Liver (tissue), 9 donors: Measurements from ENCODE around the gene PKD1L1. TPM values are rescaled to one million over a fixed set of nuclear protein-coding genes. Genes with fewer than 3 reads are reported as not detected.

Experiments
- DNase-seq: peaks from one replicate; pipeline ENCODE4 v3.0.0-alpha.2; 2017; ENCODE audit warnings: low spot score
- H3K27ac ChIP-seq, 2 donors: one replicate each; pipeline ENCODE4 v1.7.0; 2013; ENCODE audit warnings: inconsistent platforms in 2 of 2, low read length in 2 of 2, control low read depth in 1 of 2, low read depth in 1 of 2, mild to moderate bottlenecking in 1 of 2
- H3K27me3 ChIP-seq, 4 donors: one replicate each; pipeline versions ENCODE4 v1.6.1 to v1.7.0; 2013; ENCODE audit warnings: low read length in 3 of 4, inconsistent platforms in 1 of 4, mild to moderate bottlenecking in 1 of 4, moderate library complexity in 1 of 4; ENCODE audit not compliant: control insufficient read depth in 4 of 4, insufficient read depth in 4 of 4
- H3K36me3 ChIP-seq, 4 donors: one replicate each; pipeline versions ENCODE4 v1.6.1 to v1.7.0; 2013; ENCODE audit warnings: low read length in 3 of 4, mild to moderate bottlenecking in 3 of 4, low read depth in 1 of 4, moderate library complexity in 1 of 4; ENCODE audit not compliant: control insufficient read depth in 4 of 4, insufficient read depth in 3 of 4
- H3K4me1 ChIP-seq, 4 donors: one replicate each; pipeline versions ENCODE4 v1.6.1 to v1.7.0; 2013; ENCODE audit warnings: low read length in 3 of 4, mild to moderate bottlenecking in 3 of 4, moderate library complexity in 1 of 4; ENCODE audit not compliant: control insufficient read depth in 4 of 4, insufficient read depth in 4 of 4
- H3K4me3 ChIP-seq, 3 donors: one replicate each; pipeline versions ENCODE4 v1.6.1 to v1.7.0; 2013; ENCODE audit warnings: low read length in 3 of 3, control low read depth in 1 of 3, low read depth in 1 of 3, mild to moderate bottlenecking in 1 of 3
- H3K9ac ChIP-seq, 2 donors: one replicate each; pipeline ENCODE4 v1.7.0; 2013; ENCODE audit warnings: low read length in 2 of 2, mild to moderate bottlenecking in 2 of 2, moderate library complexity in 2 of 2, control low read depth in 1 of 2, low read depth in 1 of 2
- H3K9me3 ChIP-seq, 4 donors: one replicate each; pipeline versions ENCODE4 v1.6.1 to v1.7.0; 2013; ENCODE audit warnings: low read length in 3 of 4; ENCODE audit not compliant: control insufficient read depth in 4 of 4
- ATF3 ChIP-seq: IDR thresholded peaks from 2 replicates; pipeline ENCODE4 v1.6.1; 2016; ENCODE audit warnings: antibody characterized with exemption
- EGR1 ChIP-seq, 2 donors: IDR thresholded peaks; 2 replicates each; pipeline ENCODE4 v1.6.1; 2016 to 2018; ENCODE audit warnings: antibody characterized with exemption in 2 of 2, low read depth in 2 of 2
- FOXA1 ChIP-seq: IDR thresholded peaks from 2 replicates; pipeline ENCODE4 v1.6.1; 2016; ENCODE audit warnings: antibody characterized with exemption
- FOXA2 ChIP-seq: IDR thresholded peaks from 2 replicates; pipeline ENCODE4 v1.6.1; 2016; ENCODE audit warnings: antibody characterized with exemption
- GABPA ChIP-seq, 2 donors: IDR thresholded peaks in 1 of 2; conservative IDR thresholded peaks in 1 of 2; 2 replicates each; pipeline ENCODE4 v1.6.1; 2016; ENCODE audit warnings: antibody characterized with exemption in 2 of 2, mild to moderate bottlenecking in 1 of 2, moderate library complexity in 1 of 2
- HNF4A ChIP-seq, 2 donors: conservative IDR thresholded peaks; 2 replicates each; pipeline ENCODE4 v1.6.1; 2016; ENCODE audit warnings: antibody characterized with exemption in 2 of 2, mild to moderate bottlenecking in 2 of 2
- HNF4G ChIP-seq: IDR thresholded peaks from 2 replicates; pipeline ENCODE4 v1.6.1; 2016; ENCODE audit warnings: antibody characterized with exemption
- JUND ChIP-seq, 2 donors: IDR thresholded peaks; 2 replicates each; pipeline ENCODE4 v1.6.1; 2016; ENCODE audit warnings: antibody characterized with exemption in 2 of 2
- NR2F2 ChIP-seq: IDR thresholded peaks from 2 replicates; pipeline ENCODE4 v1.6.1; 2016; ENCODE audit warnings: antibody characterized with exemption
- RAD21 ChIP-seq, 2 donors: IDR thresholded peaks; 2 replicates each; pipeline ENCODE4 v1.6.1; 2016; ENCODE audit warnings: antibody characterized with exemption in 2 of 2, mild to moderate bottlenecking in 2 of 2
- SP1 ChIP-seq: IDR thresholded peaks from 2 replicates; pipeline ENCODE4 v1.6.1; 2018; ENCODE audit warnings: antibody characterized with exemption, mild to moderate bottlenecking
- TAF1 ChIP-seq: conservative IDR thresholded peaks from 2 replicates; pipeline ENCODE4 v1.6.1; 2016; ENCODE audit warnings: antibody characterized with exemption, mild to moderate bottlenecking
- YY1 ChIP-seq: IDR thresholded peaks from 2 replicates; pipeline ENCODE4 v1.6.1; 2016; ENCODE audit warnings: antibody characterized with exemption, mild to moderate bottlenecking
- WGBS: extraction: QIAGEN DNeasy Blood & Tissue Kit; methylation state at CpG from one replicate; pipeline ENCODE4 v1.1.7; 2013; 5-methylcytosine and 5-hydroxymethylcytosine counted together
- polyA plus RNA-seq, 2 donors: library from polyadenylated mRNA; stranded (reverse) in 1 of 2; unstranded in 1 of 2; fragments of 200-250 nt in 1 of 2; fragments of >200 nt in 1 of 2; fragmentation: Nextera tagmentation in 1 of 2; extraction: Ambion mirVana in 1 of 2; gene quantifications; one replicate each; pipeline versions ENCODE4 v1.2.1 to v1.2.3, GENCODE V29; 2013 to 2015
- total RNA-seq, 2 donors: library from RNA; depleted of rRNA; stranded (reverse); fragments of >200 nt; gene quantifications; one replicate each; pipeline ENCODE4 v1.2.3, GENCODE V29; 2014
- TF ChIP-seq, protein P1 (sequence below): IDR thresholded peaks from 2 replicates; pipeline ENCODE4 v1.6.1; 2016; ENCODE audit warnings: antibody characterized with exemption
- TF ChIP-seq, protein P2 (sequence below): fragments of 150-350 bp; IDR thresholded peaks from 2 replicates; pipeline ENCODE4 v1.5.1; 2017; ENCODE audit warnings: improper control_type of control experiment, low read depth, low read length; ENCODE audit not compliant: missing input control
- TF ChIP-seq, protein P3 (sequence below): IDR thresholded peaks from 2 replicates; pipeline ENCODE4 v1.6.1; 2016; ENCODE audit warnings: antibody characterized with exemption, mild to moderate bottlenecking
- TF ChIP-seq, protein P4 (sequence below): IDR thresholded peaks from 2 replicates; pipeline ENCODE4 v1.6.1; 2016; ENCODE audit warnings: antibody characterized with exemption
- donor health status: healthy.
- donor health status: healthy.
- donor health status: healthy.
- donor health status: healthy.
- donor health status: healthy.

The PKD1L1 gene
- total and polyA plus RNA-seq, 4 donors, result 0.08 to 0.25 (median 0.11) TPM

GRCh38 chr7:47735431-47736345 lies 212.6 kb downstream of the PKD1L1 start:
- TF ChIP-seq SP1, result no peak
- no peak for TF ChIP-seq NR2F2
- TF ChIP-seq, protein P1, sequence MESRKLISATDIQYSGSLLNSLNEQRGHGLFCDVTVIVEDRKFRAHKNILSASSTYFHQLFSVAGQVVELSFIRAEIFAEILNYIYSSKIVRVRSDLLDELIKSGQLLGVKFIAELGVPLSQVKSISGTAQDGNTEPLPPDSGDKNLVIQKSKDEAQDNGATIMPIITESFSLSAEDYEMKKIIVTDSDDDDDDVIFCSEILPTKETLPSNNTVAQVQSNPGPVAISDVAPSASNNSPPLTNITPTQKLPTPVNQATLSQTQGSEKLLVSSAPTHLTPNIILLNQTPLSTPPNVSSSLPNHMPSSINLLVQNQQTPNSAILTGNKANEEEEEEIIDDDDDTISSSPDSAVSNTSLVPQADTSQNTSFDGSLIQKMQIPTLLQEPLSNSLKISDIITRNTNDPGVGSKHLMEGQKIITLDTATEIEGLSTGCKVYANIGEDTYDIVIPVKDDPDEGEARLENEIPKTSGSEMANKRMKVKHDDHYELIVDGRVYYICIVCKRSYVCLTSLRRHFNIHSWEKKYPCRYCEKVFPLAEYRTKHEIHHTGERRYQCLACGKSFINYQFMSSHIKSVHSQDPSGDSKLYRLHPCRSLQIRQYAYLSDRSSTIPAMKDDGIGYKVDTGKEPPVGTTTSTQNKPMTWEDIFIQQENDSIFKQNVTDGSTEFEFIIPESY, result no peak
- TF ChIP-seq RAD21 (IDR thresholded peaks at IDR 0.05), result no peak
- no peak for TF ChIP-seq EGR1 (IDR thresholded peaks at IDR 0.05; ENCODE audit: low read depth in 2 of 2)
- no peak for TF ChIP-seq GABPA (IDR thresholded peaks at IDR 0.05 in 1 of 2, conservative IDR thresholded peaks at IDR 0.05 in 1 of 2)
- TF ChIP-seq HNF4A (conservative IDR thresholded peaks at IDR 0.05), result no peak
- TF ChIP-seq JUND (IDR thresholded peaks at IDR 0.05), result no peak
- TF ChIP-seq TAF1, result no peak
- no peak for TF ChIP-seq YY1
- no peak for TF ChIP-seq ATF3
- TF ChIP-seq HNF4G, result no peak
- TF ChIP-seq FOXA1, result no peak
- TF ChIP-seq, protein P2, sequence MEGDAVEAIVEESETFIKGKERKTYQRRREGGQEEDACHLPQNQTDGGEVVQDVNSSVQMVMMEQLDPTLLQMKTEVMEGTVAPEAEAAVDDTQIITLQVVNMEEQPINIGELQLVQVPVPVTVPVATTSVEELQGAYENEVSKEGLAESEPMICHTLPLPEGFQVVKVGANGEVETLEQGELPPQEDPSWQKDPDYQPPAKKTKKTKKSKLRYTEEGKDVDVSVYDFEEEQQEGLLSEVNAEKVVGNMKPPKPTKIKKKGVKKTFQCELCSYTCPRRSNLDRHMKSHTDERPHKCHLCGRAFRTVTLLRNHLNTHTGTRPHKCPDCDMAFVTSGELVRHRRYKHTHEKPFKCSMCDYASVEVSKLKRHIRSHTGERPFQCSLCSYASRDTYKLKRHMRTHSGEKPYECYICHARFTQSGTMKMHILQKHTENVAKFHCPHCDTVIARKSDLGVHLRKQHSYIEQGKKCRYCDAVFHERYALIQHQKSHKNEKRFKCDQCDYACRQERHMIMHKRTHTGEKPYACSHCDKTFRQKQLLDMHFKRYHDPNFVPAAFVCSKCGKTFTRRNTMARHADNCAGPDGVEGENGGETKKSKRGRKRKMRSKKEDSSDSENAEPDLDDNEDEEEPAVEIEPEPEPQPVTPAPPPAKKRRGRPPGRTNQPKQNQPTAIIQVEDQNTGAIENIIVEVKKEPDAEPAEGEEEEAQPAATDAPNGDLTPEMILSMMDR, result no peak
- TF ChIP-seq, protein P3, sequence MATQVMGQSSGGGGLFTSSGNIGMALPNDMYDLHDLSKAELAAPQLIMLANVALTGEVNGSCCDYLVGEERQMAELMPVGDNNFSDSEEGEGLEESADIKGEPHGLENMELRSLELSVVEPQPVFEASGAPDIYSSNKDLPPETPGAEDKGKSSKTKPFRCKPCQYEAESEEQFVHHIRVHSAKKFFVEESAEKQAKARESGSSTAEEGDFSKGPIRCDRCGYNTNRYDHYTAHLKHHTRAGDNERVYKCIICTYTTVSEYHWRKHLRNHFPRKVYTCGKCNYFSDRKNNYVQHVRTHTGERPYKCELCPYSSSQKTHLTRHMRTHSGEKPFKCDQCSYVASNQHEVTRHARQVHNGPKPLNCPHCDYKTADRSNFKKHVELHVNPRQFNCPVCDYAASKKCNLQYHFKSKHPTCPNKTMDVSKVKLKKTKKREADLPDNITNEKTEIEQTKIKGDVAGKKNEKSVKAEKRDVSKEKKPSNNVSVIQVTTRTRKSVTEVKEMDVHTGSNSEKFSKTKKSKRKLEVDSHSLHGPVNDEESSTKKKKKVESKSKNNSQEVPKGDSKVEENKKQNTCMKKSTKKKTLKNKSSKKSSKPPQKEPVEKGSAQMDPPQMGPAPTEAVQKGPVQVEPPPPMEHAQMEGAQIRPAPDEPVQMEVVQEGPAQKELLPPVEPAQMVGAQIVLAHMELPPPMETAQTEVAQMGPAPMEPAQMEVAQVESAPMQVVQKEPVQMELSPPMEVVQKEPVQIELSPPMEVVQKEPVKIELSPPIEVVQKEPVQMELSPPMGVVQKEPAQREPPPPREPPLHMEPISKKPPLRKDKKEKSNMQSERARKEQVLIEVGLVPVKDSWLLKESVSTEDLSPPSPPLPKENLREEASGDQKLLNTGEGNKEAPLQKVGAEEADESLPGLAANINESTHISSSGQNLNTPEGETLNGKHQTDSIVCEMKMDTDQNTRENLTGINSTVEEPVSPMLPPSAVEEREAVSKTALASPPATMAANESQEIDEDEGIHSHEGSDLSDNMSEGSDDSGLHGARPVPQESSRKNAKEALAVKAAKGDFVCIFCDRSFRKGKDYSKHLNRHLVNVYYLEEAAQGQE, result no peak
- no peak for TF ChIP-seq FOXA2
- TF ChIP-seq, protein P4, sequence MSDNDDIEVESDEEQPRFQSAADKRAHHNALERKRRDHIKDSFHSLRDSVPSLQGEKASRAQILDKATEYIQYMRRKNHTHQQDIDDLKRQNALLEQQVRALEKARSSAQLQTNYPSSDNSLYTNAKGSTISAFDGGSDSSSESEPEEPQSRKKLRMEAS, result no peak
- 98% methylated on average over 6 of the region's 6 CpGs for WGBS
- H3K9ac ChIP-seq, result no peak overlapping the region

More at GRCh38 chr7:47735431-47736345, 212.6 kb downstream of the PKD1L1 start:
- no peak overlapping the region for H3K4me3 ChIP-seq
- no peak overlapping the region for H3K27ac ChIP-seq
- H3K9me3 ChIP-seq, result no peaks in the 10 kb centered on the region
- DNase-seq, result no peak
- H3K36me3 ChIP-seq, result no peaks in the 10 kb centered on the region
- peaks cover 3 to 10% (median 7%) of the 10 kb centered on the region in 4 donors for H3K4me1 ChIP-seq
- no peaks in the 10 kb centered on the region for H3K27me3 ChIP-seq
